ENCODE measurements around the gene OR8H3. TPM values are rescaled to one million over a fixed set of nuclear protein-coding genes. Genes with fewer than 3 reads are reported as not detected.
"Not testable (repeated sequence)": the region's sequence is repeated elsewhere in the genome, so short reads cannot be mapped to it uniquely, and the experiment has no call there.

OR8H3 gene, protein sequence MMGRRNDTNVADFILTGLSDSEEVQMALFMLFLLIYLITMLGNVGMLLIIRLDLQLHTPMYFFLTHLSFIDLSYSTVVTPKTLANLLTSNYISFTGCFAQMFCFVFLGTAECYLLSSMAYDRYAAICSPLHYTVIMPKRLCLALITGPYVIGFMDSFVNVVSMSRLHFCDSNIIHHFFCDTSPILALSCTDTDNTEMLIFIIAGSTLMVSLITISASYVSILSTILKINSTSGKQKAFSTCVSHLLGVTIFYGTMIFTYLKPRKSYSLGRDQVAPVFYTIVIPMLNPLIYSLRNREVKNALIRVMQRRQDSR
- not detected in 2 replicates for total RNA-seq

GRCh38 chr11:56122073-56122472, at the start of gene OR8H3:
Gene OR8H3, plus strand, starts transcription at chr11:56122373. Its CDS starts 0 bp downstream, at chr11:56122373.
- DNase-seq (ENCODE audit: low read depth, low spot score), result no peak

GRCh38 chr11:56089697-56090096, 32.5 kb upstream of the OR8H3 start:
- DNase-seq (ENCODE audit: low read depth, low spot score), result no peak

GRCh38 chr11:56093008-56093407, 29.2 kb upstream of the OR8H3 start, which contains the start of gene OR8I2:
Gene OR8I2, plus strand, starts transcription at chr11:56093308. Its CDS starts 0 bp downstream, at chr11:56093308.
- DNase-seq (ENCODE audit: low read depth, low spot score), result no peak

- no peak for DNase-seq (ENCODE audit: low read depth, low spot score)
Measured at GRCh38 chr11:56103210-56103737, 18.9 kb upstream of the OR8H3 start, which contains the start of gene OR8H2. Gene OR8H2, plus strand, starts transcription at chr11:56103687. Its CDS starts 1,356 bp downstream, at chr11:56105043.

DNA sequence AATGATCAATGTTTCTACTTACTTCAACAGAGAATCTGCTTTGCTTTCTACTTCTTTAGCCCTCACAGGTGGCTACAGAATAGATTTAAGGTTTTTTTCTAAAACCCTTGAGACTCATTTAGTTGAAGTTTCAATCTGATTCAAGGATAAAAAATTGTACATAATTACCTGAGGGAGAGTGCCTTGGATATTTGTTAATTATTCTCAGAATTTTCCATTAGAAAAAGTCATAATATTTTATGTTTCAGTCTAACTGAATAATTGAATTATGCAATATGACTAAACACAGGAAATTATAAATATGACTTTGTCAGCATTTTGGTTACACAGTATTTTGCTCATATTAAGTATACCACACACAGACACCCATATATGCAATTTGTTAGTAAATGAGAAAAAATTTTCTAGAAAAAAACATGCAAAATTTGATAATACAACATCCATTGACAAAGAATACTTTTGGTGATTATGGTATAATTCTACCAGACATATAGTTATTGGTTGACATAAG, 18.0 kb downstream of the OR8H3 start, which contains the start of gene OR8J3:
TSS of gene OR8J3 (minus strand) at position 51 of the 511 bp plus-strand sequence. CDS start 2,483 bp downstream, outside the sequence.
- no peak for DNase-seq (ENCODE audit: low read depth, low spot score)

- DNase-seq (ENCODE audit: low read depth, low spot score), result not testable (repeated sequence)
Measured at GRCh38 chr11:56143681-56144080, 21.5 kb downstream of the OR8H3 start.

DNA sequence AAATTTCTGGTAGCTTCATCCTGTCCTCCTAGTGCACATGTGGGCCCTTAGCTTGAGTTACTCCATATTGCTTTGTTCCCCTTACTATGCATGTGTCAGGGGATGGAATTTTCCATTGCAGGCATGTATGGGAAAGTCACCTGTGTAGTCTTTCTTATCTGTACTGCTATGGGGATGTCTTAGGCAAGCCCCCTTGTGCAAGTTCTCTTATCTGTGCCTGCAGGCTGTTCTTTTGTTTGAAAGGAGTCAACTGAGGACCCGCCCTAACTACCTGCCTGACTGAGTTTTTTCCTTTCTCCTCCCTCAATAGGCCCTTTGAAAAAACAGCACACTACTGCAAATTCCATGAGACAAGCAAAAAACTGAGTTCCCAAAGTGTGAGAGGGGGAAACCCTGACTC, 29.2 kb downstream of the OR8H3 start:
- DNase-seq (ENCODE audit: low read depth, low spot score), result no peak

- DNase-seq (ENCODE audit: low read depth, low spot score), result no peak
Measured at GRCh38 chr11:56152333-56152732, 30.2 kb downstream of the OR8H3 start.

GRCh38 chr11:56160217-56160616, 38.0 kb downstream of the OR8H3 start, which contains the start of gene OR8K5:
Gene OR8K5, minus strand, starts transcription at chr11:56160317. Its CDS starts 0 bp downstream, at chr11:56160317.
- DNase-seq (ENCODE audit: low read depth, low spot score), result no peak

DNA sequence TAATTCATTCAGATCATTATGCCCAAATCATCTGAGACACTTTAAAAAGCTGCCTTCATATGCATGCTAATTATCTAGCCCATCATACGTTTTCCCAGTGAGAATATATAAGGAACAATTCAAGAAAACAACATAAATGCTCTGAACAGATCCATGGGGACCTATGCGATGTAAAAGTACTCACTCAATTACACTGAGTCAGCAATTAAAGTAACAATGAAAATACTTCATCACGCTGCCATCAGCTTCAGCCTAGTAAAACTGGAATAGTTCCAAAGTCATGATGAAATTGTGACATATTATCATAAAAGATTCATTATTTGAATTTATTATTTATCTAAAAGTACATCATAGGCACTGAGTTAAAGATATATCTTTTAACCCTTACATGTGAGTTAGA, 41.6 kb downstream of the OR8H3 start:
- DNase-seq (ENCODE audit: low read depth, low spot score), result no peak

GRCh38 chr11:56172256-56172830, 50.2 kb downstream of the OR8H3 start:
- no peak for DNase-seq (ENCODE audit: low read depth, low spot score)

Other genes starting within 250 kb of the OR8H3 start
- not detected in 2 replicates for gene TRIM51, start 239.1 kb upstream of the OR8H3 start, total RNA-seq
- not detected in 2 replicates for gene OR5W2, start 207.8 kb upstream of the OR8H3 start, total RNA-seq
- not detected in 2 replicates for gene OR5I1, start 186.0 kb upstream of the OR8H3 start, total RNA-seq
- gene OR10AG1, start 152.4 kb upstream of the OR8H3 start, total RNA-seq, result not detected in 2 replicates
- not detected in 2 replicates for gene OR5F1, start 127.7 kb upstream of the OR8H3 start, total RNA-seq
- gene OR5AS1, start 94.7 kb upstream of the OR8H3 start, total RNA-seq, result not detected in 2 replicates
- gene OR8I2, start 29.1 kb upstream of the OR8H3 start, total RNA-seq, result not detected in 2 replicates
- not detected in 2 replicates for gene OR8H2, start 18.7 kb upstream of the OR8H3 start, total RNA-seq
- not detected in 2 replicates for gene OR8J3, start 17.8 kb downstream of the OR8H3 start, total RNA-seq
- gene OR8K5, start 37.9 kb downstream of the OR8H3 start, total RNA-seq, result not detected in 2 replicates
- not detected in 2 replicates for gene OR5J2, start 54.2 kb downstream of the OR8H3 start, total RNA-seq
- not detected in 2 replicates for gene OR5T2, start 111.9 kb downstream of the OR8H3 start, total RNA-seq
- not detected in 2 replicates for gene OR5T3, start 129.9 kb downstream of the OR8H3 start, total RNA-seq
- not detected in 2 replicates for gene OR5T1, start 151.8 kb downstream of the OR8H3 start, total RNA-seq
- gene OR8H1, start 169.9 kb downstream of the OR8H3 start, total RNA-seq, result not detected in 2 replicates
- gene OR8K3, start 192.8 kb downstream of the OR8H3 start, total RNA-seq, result not detected in 2 replicates
- gene OR8K1, start 223.7 kb downstream of the OR8H3 start, total RNA-seq, result not detected in 2 replicates
- gene OR8J1, start 231.9 kb downstream of the OR8H3 start, total RNA-seq, result not detected in 2 replicates

Data from pulmonary artery endothelial cell (primary cell).